ENCODE data around the gene UCN3.

Gene UCN3

GRCh38 chr10:5343979-5344378 lies 20.8 kb upstream of the UCN3 start:
- no peak for TF ChIP-seq MYC (IDR thresholded peaks at IDR 0.05; ENCODE audit: low read depth, low read length)
- no peak for DNase-seq (ENCODE audit: low read depth)
- H3K4me3 ChIP-seq (ENCODE audit: low read depth, low read length) = no peak overlapping the region

- TF ChIP-seq MAX (IDR thresholded peaks at IDR 0.05; ENCODE audit: low read depth, low read length) = no peak
- no peak for TF ChIP-seq MYC (IDR thresholded peaks at IDR 0.05; ENCODE audit: low read depth, low read length)
- no peak for TF ChIP-seq POLR2A (IDR thresholded peaks at IDR 0.05; ENCODE audit: extremely low read depth, insufficient read length)
- no peak for TF ChIP-seq CTCF (IDR thresholded peaks at IDR 0.05; ENCODE audit: low read depth, low read length)
- no peak overlapping the region for H3K4me3 ChIP-seq (ENCODE audit: low read depth, low read length)
- DNase-seq (ENCODE audit: low read depth) = no peak
Observed at GRCh38 chr10:5344746-5345145, 20.0 kb upstream of the UCN3 start.

GRCh38 chr10:5346881-5347280 lies 17.9 kb upstream of the UCN3 start:
- TF ChIP-seq POLR2A (IDR thresholded peaks at IDR 0.05; ENCODE audit: extremely low read depth, insufficient read length) (no peak), MAX (IDR thresholded peaks at IDR 0.05; ENCODE audit: low read depth, low read length) (no peak), CTCF (IDR thresholded peaks at IDR 0.05; ENCODE audit: low read depth, low read length) (no peak), MYC (IDR thresholded peaks at IDR 0.05; ENCODE audit: low read depth, low read length) (no peak)
- H3K4me3 ChIP-seq (ENCODE audit: low read depth, low read length) = no peak overlapping the region
- no peak for DNase-seq (ENCODE audit: low read depth)

- TF ChIP-seq MAX (IDR thresholded peaks at IDR 0.05; ENCODE audit: low read depth, low read length) = no peak
- no peak for TF ChIP-seq MYC (IDR thresholded peaks at IDR 0.05; ENCODE audit: low read depth, low read length)
- TF ChIP-seq CTCF (IDR thresholded peaks at IDR 0.05; ENCODE audit: low read depth, low read length) = no peak
- no peak for TF ChIP-seq POLR2A (IDR thresholded peaks at IDR 0.05; ENCODE audit: extremely low read depth, insufficient read length)
- no peak for DNase-seq (ENCODE audit: low read depth)
- no peak overlapping the region for H3K4me3 ChIP-seq (ENCODE audit: low read depth, low read length)
Observed at GRCh38 chr10:5349362-5349761, 15.4 kb upstream of the UCN3 start.

- no peak for TF ChIP-seq MAX (IDR thresholded peaks at IDR 0.05; ENCODE audit: low read depth, low read length)
- no peak for DNase-seq (ENCODE audit: low read depth)
- H3K4me3 ChIP-seq (ENCODE audit: low read depth, low read length) = no peak overlapping the region
Observed at GRCh38 chr10:5354068-5354467, 10.7 kb upstream of the UCN3 start.

GRCh38 chr10:5355594-5356301 lies 9.0 kb upstream of the UCN3 start:
- no peak for DNase-seq (ENCODE audit: low read depth)
- TF ChIP-seq MAX (IDR thresholded peaks at IDR 0.05; ENCODE audit: low read depth, low read length) (no peak), CTCF (IDR thresholded peaks at IDR 0.05; ENCODE audit: low read depth, low read length) (no peak), POLR2A (IDR thresholded peaks at IDR 0.05; ENCODE audit: extremely low read depth, insufficient read length) (no peak), MYC (IDR thresholded peaks at IDR 0.05; ENCODE audit: low read depth, low read length) (no peak)
- no peak overlapping the region for H3K4me3 ChIP-seq (ENCODE audit: low read depth, low read length)

GRCh38 chr10:5356302-5356763 lies 8.4 kb upstream of the UCN3 start:
- no peak for DNase-seq (ENCODE audit: low read depth)

More at GRCh38 chr10:5356302-5356763, 8.4 kb upstream of the UCN3 start:
- H3K4me3 ChIP-seq (ENCODE audit: low read depth, low read length) = no peak overlapping the region
- TF ChIP-seq MAX (IDR thresholded peaks at IDR 0.05; ENCODE audit: low read depth, low read length) (no peak), POLR2A (IDR thresholded peaks at IDR 0.05; ENCODE audit: extremely low read depth, insufficient read length) (no peak), MYC (IDR thresholded peaks at IDR 0.05; ENCODE audit: low read depth, low read length) (no peak), CTCF (IDR thresholded peaks at IDR 0.05; ENCODE audit: low read depth, low read length) (no peak)
